Measurements from ENCODE around the gene SPPL2C. TPM values are rescaled to one million over a fixed set of nuclear protein-coding genes. Genes with fewer than 3 reads are reported as not detected.

Gene SPPL2C
- total RNA-seq, 2 experiments from 2014 or later = not detected

- Histone ChIP-seq H4K20me1 (ENCODE audit: insufficient read depth, low read length) (no peaks in the 10 kb centered on the region), H3K36me3 (ENCODE audit: insufficient read depth, low read length) (no peaks in the 10 kb centered on the region), H3K4me3 (ENCODE audit: low read depth, low read length, poor library complexity, severe bottlenecking) (no peak overlapping the region), H3K9me2 (ENCODE audit: insufficient read depth, low read length) (no peaks in the 10 kb centered on the region), H3K9me3 (ENCODE audit: low read length) (no peaks in the 10 kb centered on the region), H3K27ac (ENCODE audit: low read depth, low read length, poor library complexity, severe bottlenecking) (no peak overlapping the region), H3K4me1 (ENCODE audit: insufficient read depth, low read length, poor library complexity, severe bottlenecking) (no peaks in the 10 kb centered on the region), H2AFZ (ENCODE audit: low read length) (no peak overlapping the region), H3K79me2 (ENCODE audit: insufficient read depth, low read depth, low read length) (no peaks in the 10 kb centered on the region), H3K4me2 (ENCODE audit: low read length) (no peak overlapping the region)
- intact Hi-C loops (cut with micrococcal nuclease; ENCODE audit: unreplicated experiment) = no loop called here
- DNase-seq (ENCODE audit: low spot score) = no peak
- ChIA-PET CTCF (ENCODE audit: unreplicated experiment) (no interaction called here), POLR2A (no interaction called here)
- no peak for TF ChIP-seq EZH2phosphoT487 (IDR thresholded peaks at IDR 0.05; ENCODE audit: borderline replicate concordance, low read depth, low read length)
- TF ChIP-seq CTCF (conservative IDR thresholded peaks at IDR 0.05; ENCODE audit: low read length) = no peak
- no TSS peak for BruUV-seq (replicated peaks)
Measured at GRCh38 chr17:45821147-45821546, 23.5 kb upstream of the SPPL2C start.

GRCh38 chr17:45823598-45823997, 21.1 kb upstream of the SPPL2C start:
- Histone ChIP-seq H3K9me2 (ENCODE audit: insufficient read depth, low read length) (no peaks in the 10 kb centered on the region), H3K9me3 (ENCODE audit: low read length) (no peaks in the 10 kb centered on the region), H3K79me2 (ENCODE audit: insufficient read depth, low read depth, low read length) (no peaks in the 10 kb centered on the region), H2AFZ (ENCODE audit: low read length) (no peak overlapping the region), H3K27ac (ENCODE audit: low read depth, low read length, poor library complexity, severe bottlenecking) (no peak overlapping the region), H3K4me3 (ENCODE audit: low read depth, low read length, poor library complexity, severe bottlenecking) (no peak overlapping the region), H4K20me1 (ENCODE audit: insufficient read depth, low read length) (no peaks in the 10 kb centered on the region), H3K4me2 (ENCODE audit: low read length) (no peak overlapping the region), H3K36me3 (ENCODE audit: insufficient read depth, low read length) (no peaks in the 10 kb centered on the region), H3K4me1 (ENCODE audit: insufficient read depth, low read length, poor library complexity, severe bottlenecking) (no peaks in the 10 kb centered on the region)
- POLR2A ChIA-PET = interaction anchor here (1.0 kb wide), 1 partner anchor 127 kb away, joined by 3 read pairs; no protein-coding TSS in a partner anchor
- CTCF ChIA-PET (ENCODE audit: unreplicated experiment) = no interaction called here
- DNase-seq (ENCODE audit: low spot score) = no peak
- TF ChIP-seq EZH2phosphoT487 (IDR thresholded peaks at IDR 0.05; ENCODE audit: borderline replicate concordance, low read depth, low read length) = no peak
- no peak for TF ChIP-seq CTCF (conservative IDR thresholded peaks at IDR 0.05; ENCODE audit: low read length)
- no TSS peak for BruUV-seq (replicated peaks)
- intact Hi-C loops (cut with micrococcal nuclease; ENCODE audit: unreplicated experiment) = no loop called here

- TF ChIP-seq CTCF (conservative IDR thresholded peaks at IDR 0.05; ENCODE audit: low read length) (no peak), EZH2phosphoT487 (IDR thresholded peaks at IDR 0.05; ENCODE audit: borderline replicate concordance, low read depth, low read length) (no peak)
- Histone ChIP-seq H3K4me3 (ENCODE audit: low read depth, low read length, poor library complexity, severe bottlenecking) (no peak overlapping the region), H3K4me1 (ENCODE audit: insufficient read depth, low read length, poor library complexity, severe bottlenecking) (no peaks in the 10 kb centered on the region), H3K4me2 (ENCODE audit: low read length) (no peak overlapping the region), H3K79me2 (ENCODE audit: insufficient read depth, low read depth, low read length) (no peaks in the 10 kb centered on the region), H2AFZ (ENCODE audit: low read length) (no peak overlapping the region), H3K9me3 (ENCODE audit: low read length) (no peaks in the 10 kb centered on the region), H3K9me2 (ENCODE audit: insufficient read depth, low read length) (no peaks in the 10 kb centered on the region), H3K27ac (ENCODE audit: low read depth, low read length, poor library complexity, severe bottlenecking) (no peak overlapping the region), H4K20me1 (ENCODE audit: insufficient read depth, low read length) (no peaks in the 10 kb centered on the region), H3K36me3 (ENCODE audit: insufficient read depth, low read length) (no peaks in the 10 kb centered on the region)
- no peak for DNase-seq (ENCODE audit: low spot score)
- CTCF ChIA-PET (ENCODE audit: unreplicated experiment) = no interaction called here
- POLR2A ChIA-PET = no interaction called here
- BruUV-seq (replicated peaks) = no TSS peak
- intact Hi-C loops (cut with micrococcal nuclease; ENCODE audit: unreplicated experiment) = no loop called here
Measured at GRCh38 chr17:45824475-45824874, 20.2 kb upstream of the SPPL2C start.
